Measurements from ENCODE around the gene EIF4EBP2. TPM values are rescaled to one million over a fixed set of nuclear protein-coding genes. Genes with fewer than 3 reads are reported as not detected.

EIF4EBP2 gene
- total and polyA plus RNA-seq, 2 of the 13 experiments (the other 11 are each of a cell fraction or from before 2014, with no cell fraction given) = 16.9 to 22.0 TPM

DNA sequence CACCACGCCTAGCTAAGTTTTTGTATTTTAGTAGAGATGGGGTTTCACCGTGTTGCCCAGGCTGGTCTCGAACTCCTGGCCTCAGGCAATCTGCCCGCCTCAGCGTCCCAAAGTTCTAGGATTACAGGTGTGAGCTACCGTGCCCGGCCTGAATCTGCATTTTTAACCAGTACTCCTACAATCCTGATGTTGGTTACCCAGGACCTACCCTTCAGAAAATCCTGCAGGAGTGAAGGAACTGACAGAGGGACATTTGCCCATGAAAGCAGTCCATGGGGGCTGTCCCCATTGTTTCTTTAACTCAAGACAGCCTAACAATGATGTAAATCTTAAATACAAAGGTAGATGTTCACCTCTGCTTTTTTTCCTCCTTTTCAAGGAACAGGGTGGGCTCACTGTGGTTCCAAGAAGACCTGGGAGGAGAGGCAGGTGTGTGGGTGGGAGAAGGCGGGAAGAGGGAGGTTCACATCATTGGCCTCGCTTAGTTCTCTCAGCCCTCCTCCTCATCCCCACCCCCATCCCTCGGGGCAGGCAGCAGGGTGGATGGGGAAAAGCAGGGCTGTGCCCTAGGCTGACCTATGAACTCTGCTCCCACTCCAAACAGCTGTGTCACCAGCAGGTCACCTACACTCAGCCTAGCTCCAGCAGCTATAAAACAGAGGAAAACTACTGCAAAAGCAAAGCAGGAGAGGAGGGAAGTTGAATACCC, 35.0 kb upstream of the EIF4EBP2 start (continued):
- TF ChIP-seq PRDM4 (CRISPR knock-in tag; IDR thresholded peaks at IDR 0.05; ENCODE audit: borderline replicate concordance) (no peak), KLF13 (CRISPR knock-in tag; IDR thresholded peaks at IDR 0.05) (no peak), MEF2D (CRISPR knock-in tag; IDR thresholded peaks at IDR 0.05) (peak; percentile 48; the same call in 1 of the 2 replicates), GATAD1 (CRISPR knock-in tag; IDR thresholded peaks at IDR 0.05) (no peak), TRIM22 (IDR thresholded peaks at IDR 0.05) (no peak), DPF2 (CRISPR knock-in tag; IDR thresholded peaks at IDR 0.05; ENCODE audit: borderline replicate concordance, low read depth) (peak; percentile 76; the same call in 1 of the 2 replicates), ZNF24 (IDR thresholded peaks at IDR 0.05) (no peak), ZNF703 (CRISPR knock-in tag; IDR thresholded peaks at IDR 0.05; ENCODE audit: borderline replicate concordance) (no peak), IRF2 (CRISPR knock-in tag; IDR thresholded peaks at IDR 0.05) (peak; percentile 25; the same call in 1 of the 2 replicates), HMGA1 (CRISPR knock-in tag; conservative IDR thresholded peaks at IDR 0.05) (no peak), NFKB2 (CRISPR knock-in tag; IDR thresholded peaks at IDR 0.05; ENCODE audit: borderline replicate concordance) (no peak), HNF4G (IDR thresholded peaks at IDR 0.05; ENCODE audit: borderline replicate concordance, low read depth, low read length) (peak; percentile 89), HNF4G (CRISPR knock-in tag; IDR thresholded peaks at IDR 0.05; ENCODE audit: borderline replicate concordance, low read depth) (peak; percentile 86; the same call in 1 of the 2 replicates), GATAD2A (CRISPR knock-in tag; IDR thresholded peaks at IDR 0.05) (peak; percentile 82), FOXK1 (CRISPR knock-in tag; IDR thresholded peaks at IDR 0.05; ENCODE audit: borderline replicate concordance, low read depth) (no peak), MATR3 (CRISPR knock-in tag; IDR thresholded peaks at IDR 0.05) (no peak), ZNF232 (CRISPR knock-in tag; IDR thresholded peaks at IDR 0.05; ENCODE audit: borderline replicate concordance) (no peak)
- TF ChIP-seq, protein P1, sequence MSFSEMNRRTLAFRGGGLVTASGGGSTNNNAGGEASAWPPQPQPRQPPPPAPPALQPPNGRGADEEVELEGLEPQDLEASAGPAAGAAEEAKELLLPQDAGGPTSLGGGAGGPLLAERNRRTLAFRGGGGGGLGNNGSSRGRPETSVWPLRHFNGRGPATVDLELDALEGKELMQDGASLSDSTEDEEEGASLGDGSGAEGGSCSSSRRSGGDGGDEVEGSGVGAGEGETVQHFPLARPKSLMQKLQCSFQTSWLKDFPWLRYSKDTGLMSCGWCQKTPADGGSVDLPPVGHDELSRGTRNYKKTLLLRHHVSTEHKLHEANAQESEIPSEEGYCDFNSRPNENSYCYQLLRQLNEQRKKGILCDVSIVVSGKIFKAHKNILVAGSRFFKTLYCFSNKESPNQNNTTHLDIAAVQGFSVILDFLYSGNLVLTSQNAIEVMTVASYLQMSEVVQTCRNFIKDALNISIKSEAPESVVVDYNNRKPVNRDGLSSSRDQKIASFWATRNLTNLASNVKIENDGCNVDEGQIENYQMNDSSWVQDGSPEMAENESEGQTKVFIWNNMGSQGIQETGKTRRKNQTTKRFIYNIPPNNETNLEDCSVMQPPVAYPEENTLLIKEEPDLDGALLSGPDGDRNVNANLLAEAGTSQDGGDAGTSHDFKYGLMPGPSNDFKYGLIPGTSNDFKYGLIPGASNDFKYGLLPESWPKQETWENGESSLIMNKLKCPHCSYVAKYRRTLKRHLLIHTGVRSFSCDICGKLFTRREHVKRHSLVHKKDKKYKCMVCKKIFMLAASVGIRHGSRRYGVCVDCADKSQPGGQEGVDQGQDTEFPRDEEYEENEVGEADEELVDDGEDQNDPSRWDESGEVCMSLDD (CRISPR knock-in tag; IDR thresholded peaks at IDR 0.05; ENCODE audit: borderline replicate concordance) = no peak
- TF ChIP-seq, protein P2, sequence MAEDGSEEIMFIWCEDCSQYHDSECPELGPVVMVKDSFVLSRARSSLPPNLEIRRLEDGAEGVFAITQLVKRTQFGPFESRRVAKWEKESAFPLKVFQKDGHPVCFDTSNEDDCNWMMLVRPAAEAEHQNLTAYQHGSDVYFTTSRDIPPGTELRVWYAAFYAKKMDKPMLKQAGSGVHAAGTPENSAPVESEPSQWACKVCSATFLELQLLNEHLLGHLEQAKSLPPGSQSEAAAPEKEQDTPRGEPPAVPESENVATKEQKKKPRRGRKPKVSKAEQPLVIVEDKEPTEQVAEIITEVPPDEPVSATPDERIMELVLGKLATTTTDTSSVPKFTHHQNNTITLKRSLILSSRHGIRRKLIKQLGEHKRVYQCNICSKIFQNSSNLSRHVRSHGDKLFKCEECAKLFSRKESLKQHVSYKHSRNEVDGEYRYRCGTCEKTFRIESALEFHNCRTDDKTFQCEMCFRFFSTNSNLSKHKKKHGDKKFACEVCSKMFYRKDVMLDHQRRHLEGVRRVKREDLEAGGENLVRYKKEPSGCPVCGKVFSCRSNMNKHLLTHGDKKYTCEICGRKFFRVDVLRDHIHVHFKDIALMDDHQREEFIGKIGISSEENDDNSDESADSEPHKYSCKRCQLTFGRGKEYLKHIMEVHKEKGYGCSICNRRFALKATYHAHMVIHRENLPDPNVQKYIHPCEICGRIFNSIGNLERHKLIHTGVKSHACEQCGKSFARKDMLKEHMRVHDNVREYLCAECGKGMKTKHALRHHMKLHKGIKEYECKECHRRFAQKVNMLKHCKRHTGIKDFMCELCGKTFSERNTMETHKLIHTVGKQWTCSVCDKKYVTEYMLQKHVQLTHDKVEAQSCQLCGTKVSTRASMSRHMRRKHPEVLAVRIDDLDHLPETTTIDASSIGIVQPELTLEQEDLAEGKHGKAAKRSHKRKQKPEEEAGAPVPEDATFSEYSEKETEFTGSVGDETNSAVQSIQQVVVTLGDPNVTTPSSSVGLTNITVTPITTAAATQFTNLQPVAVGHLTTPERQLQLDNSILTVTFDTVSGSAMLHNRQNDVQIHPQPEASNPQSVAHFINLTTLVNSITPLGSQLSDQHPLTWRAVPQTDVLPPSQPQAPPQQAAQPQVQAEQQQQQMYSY (CRISPR knock-in tag; IDR thresholded peaks at IDR 0.05) = no peak
- TF ChIP-seq, protein P3, sequence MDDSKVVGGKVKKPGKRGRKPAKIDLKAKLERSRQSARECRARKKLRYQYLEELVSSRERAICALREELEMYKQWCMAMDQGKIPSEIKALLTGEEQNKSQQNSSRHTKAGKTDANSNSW (CRISPR knock-in tag; IDR thresholded peaks at IDR 0.05; ENCODE audit: borderline replicate concordance) = no peak
